Thoracic aorta (tissue), 2 donors: ENCODE measurements around the gene AMDHD1. TPM values are rescaled to one million over a fixed set of nuclear protein-coding genes. Genes with fewer than 3 reads are reported as not detected.

Source experiments
- ATAC-seq: fragments of 150-250 bp; one replicate; pipeline ENCODE4 v1.8.0; 2017; ENCODE audit warnings: low read depth; ENCODE audit not compliant: insufficient number of reproducible peaks, low FRiP score
- DNase-seq: peaks from one replicate; pipeline ENCODE4 v3.0.0-alpha.2; 2020; ENCODE audit warnings: low spot score
- H3K27ac ChIP-seq, 2 donors: fragments of 200-600 bp; sonication (generic); 1 replicate in 1 of 2; 2 replicates in 1 of 2; pipeline ENCODE4 v1.5.1; 2016; ENCODE audit warnings: mild to moderate bottlenecking in 2 of 2, moderate library complexity in 2 of 2
- H3K27me3 ChIP-seq: fragments of 200-600 bp; sonication (generic); replicated peaks from 2 replicates; pipeline ENCODE4 v1.6.0; 2016; ENCODE audit warnings: mild to moderate bottlenecking; ENCODE audit not compliant: insufficient read depth
- H3K36me3 ChIP-seq: fragments of 200-600 bp; sonication (generic); one replicate; pipeline ENCODE4 v1.5.1; 2016
- H3K4me1 ChIP-seq, 2 donors: fragments of 200-600 bp; sonication (generic); 1 replicate in 1 of 2; 2 replicates in 1 of 2; pipeline versions ENCODE4 v1.5.1 to v1.6.0; 2016; ENCODE audit warnings: low read depth in 2 of 2, mild to moderate bottlenecking in 1 of 2; ENCODE audit not compliant: control insufficient read depth in 1 of 2
- H3K4me3 ChIP-seq: fragments of 200-600 bp; sonication (generic); 2 replicates; pipeline ENCODE4 v1.5.1; 2016; ENCODE audit warnings: mild to moderate bottlenecking
- H3K9me3 ChIP-seq: fragments of 200-600 bp; sonication (generic); 2 replicates; pipeline ENCODE4 v1.5.1; 2016
- CTCF ChIP-seq: fragments of 200-600 bp; sonication (generic); IDR thresholded peaks from one replicate; pipeline ENCODE4 v1.5.1; 2019; ENCODE audit warnings: antibody characterized with exemption
- total RNA-seq, 2 donors: library from RNA; depleted of rRNA; stranded (reverse); fragments of >200 nt; gene quantifications; one replicate each; pipeline versions ENCODE4 v1.1.0 to v1.2.3, GENCODE V29; 2016

The AMDHD1 gene
- total RNA-seq, 2 donors from 2014 or later = 6.8 TPM; not detected in 1

- H3K27ac ChIP-seq = no peak overlapping the region
- no peaks in the 10 kb centered on the region for H3K27me3 ChIP-seq
- ATAC-seq (no peak), DNase-seq (no peak)
- H3K4me1 ChIP-seq = no peaks in the 10 kb centered on the region
- H3K36me3 ChIP-seq = no peaks in the 10 kb centered on the region
- no peak overlapping the region for H3K4me3 ChIP-seq
- no peaks in the 10 kb centered on the region for H3K9me3 ChIP-seq
- no peak for TF ChIP-seq CTCF
Observed at GRCh38 chr12:95972832-95973456, 29.8 kb downstream of the AMDHD1 start.

DNA sequence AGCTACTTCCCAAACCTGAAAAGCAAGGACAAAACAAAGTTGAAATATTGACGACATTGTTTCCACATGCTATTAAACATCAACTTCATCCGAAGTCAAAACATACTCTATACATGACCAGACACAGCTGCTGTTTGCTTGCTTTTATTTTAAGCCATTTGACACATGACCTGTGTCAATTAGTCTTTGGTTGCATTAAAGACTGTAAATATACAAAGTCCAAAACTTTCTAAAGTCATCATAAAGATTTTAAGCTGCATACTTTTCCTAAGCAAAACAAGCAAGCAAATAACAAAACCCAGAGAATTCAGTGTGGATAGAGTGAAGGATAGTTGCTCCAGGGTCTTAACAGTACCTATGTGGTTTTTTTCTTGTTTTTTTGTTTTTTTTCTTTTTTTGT, 31.2 kb downstream of the AMDHD1 start:
- no peak for TF ChIP-seq CTCF
- ATAC-seq = no peak

GRCh38 chr12:95975491-95975890, 32.4 kb downstream of the AMDHD1 start:
- TF ChIP-seq CTCF = no peak
- no peaks in the 10 kb centered on the region for H3K27me3 ChIP-seq
- H3K27ac ChIP-seq = no peak overlapping the region

More for the DNA sequence above, 31.2 kb downstream of the AMDHD1 start:
- H3K36me3 ChIP-seq = no peaks in the 10 kb centered on the region
- no peaks in the 10 kb centered on the region for H3K9me3 ChIP-seq
- no peaks in the 10 kb centered on the region for H3K4me1 ChIP-seq
- DNase-seq = no peak
- H3K4me3 ChIP-seq = no peak overlapping the region
- no peak overlapping the region for H3K27ac ChIP-seq
- no peaks in the 10 kb centered on the region for H3K27me3 ChIP-seq

DNA sequence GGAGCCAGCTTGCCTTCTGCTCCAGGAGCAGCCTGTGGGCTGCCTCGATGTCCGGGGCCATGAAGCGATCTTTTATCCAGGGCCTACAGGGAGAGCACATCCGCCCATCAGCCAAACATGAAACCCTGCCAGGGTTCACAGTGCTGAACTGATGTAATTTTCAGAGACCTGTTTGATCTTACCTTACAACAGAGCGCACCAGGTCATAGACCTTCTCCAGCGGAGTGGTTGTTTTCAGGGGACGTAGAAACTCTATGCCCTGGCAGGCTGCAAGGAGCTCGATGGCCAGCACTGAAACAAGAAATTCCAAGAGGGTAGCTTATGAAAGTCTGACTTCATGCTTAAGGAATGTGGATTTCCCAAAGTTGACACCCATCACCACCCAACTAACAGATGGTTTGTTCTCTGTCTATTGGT, 33.3 kb downstream of the AMDHD1 start:
- no peak for DNase-seq
- H3K4me3 ChIP-seq = no peak overlapping the region
- no peaks in the 10 kb centered on the region for H3K36me3 ChIP-seq
- no peak for TF ChIP-seq CTCF
- H3K27me3 ChIP-seq = no peaks in the 10 kb centered on the region
- ATAC-seq = no peak
- H3K9me3 ChIP-seq = no peaks in the 10 kb centered on the region
- no peaks in the 10 kb centered on the region for H3K4me1 ChIP-seq
- H3K27ac ChIP-seq = no peak overlapping the region

More at GRCh38 chr12:95975491-95975890, 32.4 kb downstream of the AMDHD1 start:
- DNase-seq (no peak), ATAC-seq (no peak)
- Histone ChIP-seq H3K4me1 (no peaks in the 10 kb centered on the region), H3K9me3 (no peaks in the 10 kb centered on the region), H3K36me3 (no peaks in the 10 kb centered on the region), H3K4me3 (no peak overlapping the region)

GRCh38 chr12:95977764-95978305, 34.7 kb downstream of the AMDHD1 start:
- no peak for TF ChIP-seq CTCF
- H3K4me3 ChIP-seq = no peak overlapping the region
- no peaks in the 10 kb centered on the region for H3K36me3 ChIP-seq
- H3K9me3 ChIP-seq = no peaks in the 10 kb centered on the region
- DNase-seq (no peak), ATAC-seq (no peak)
- H3K4me1 ChIP-seq = no peaks in the 10 kb centered on the region
- no peak overlapping the region for H3K27ac ChIP-seq
- no peaks in the 10 kb centered on the region for H3K27me3 ChIP-seq
